ENCODE data around the gene NR0B2. TPM values are rescaled to one million over a fixed set of nuclear protein-coding genes. Genes with fewer than 3 reads are reported as not detected.

The NR0B2 gene
- total and polyA plus RNA-seq, 2 of the 13 experiments (the other 11 are each of a cell fraction or from before 2014, with no cell fraction given), result 72.5 to 133 TPM

- TF ChIP-seq, protein P1, sequence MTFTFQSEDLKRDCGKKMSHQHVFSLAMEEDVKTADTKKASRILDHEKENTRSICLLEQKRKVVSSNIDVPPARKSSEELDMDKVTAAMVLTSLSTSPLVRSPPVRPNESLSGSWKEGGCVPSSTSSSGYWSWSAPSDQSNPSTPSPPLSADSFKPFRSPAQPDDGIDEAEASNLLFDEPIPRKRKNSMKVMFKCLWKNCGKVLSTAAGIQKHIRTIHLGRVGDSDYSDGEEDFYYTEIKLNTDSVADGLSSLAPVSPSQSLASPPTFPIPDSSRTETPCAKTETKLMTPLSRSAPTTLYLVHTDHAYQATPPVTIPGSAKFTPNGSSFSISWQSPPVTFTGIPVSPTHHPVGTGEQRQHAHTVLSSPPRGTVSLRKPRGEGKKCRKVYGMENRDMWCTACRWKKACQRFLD (CRISPR knock-in tag; IDR thresholded peaks at IDR 0.05; ENCODE audit: borderline replicate concordance), result peak; percentile 79; the same call in 1 of the 2 replicates
- TF ChIP-seq ZFY (CRISPR knock-in tag; IDR thresholded peaks at IDR 0.05) (peak; percentile 96), WIZ (CRISPR knock-in tag; IDR thresholded peaks at IDR 0.05) (peak; percentile 15), ZSCAN29 (CRISPR knock-in tag; conservative IDR thresholded peaks at IDR 0.05) (no peak), ZNF550 (CRISPR knock-in tag; IDR thresholded peaks at IDR 0.05; ENCODE audit: borderline replicate concordance) (0 out of 2 replicates have a peak, but pooled peaks have one; percentile 19), ZNF121 (CRISPR knock-in tag; IDR thresholded peaks at IDR 0.05) (peak; percentile 65; the same call in 1 of the 2 replicates), TGIF2 (CRISPR knock-in tag; IDR thresholded peaks at IDR 0.05) (no peak), ZNF138 (CRISPR knock-in tag; IDR thresholded peaks at IDR 0.05; ENCODE audit: low read depth) (peak; percentile 90), YEATS2 (CRISPR knock-in tag; IDR thresholded peaks at IDR 0.05; ENCODE audit: borderline replicate concordance) (peak; percentile 84), ZNF10 (CRISPR knock-in tag; IDR thresholded peaks at IDR 0.05; ENCODE audit: borderline replicate concordance, low read depth) (no peak), ATAD3A (CRISPR knock-in tag; IDR thresholded peaks at IDR 0.05) (no peak), ZNF766 (CRISPR knock-in tag; IDR thresholded peaks at IDR 0.05; ENCODE audit: borderline replicate concordance) (0 out of 2 replicates have a peak, but pooled peaks have one; percentile 30), REPIN1 (CRISPR knock-in tag; IDR thresholded peaks at IDR 0.05; ENCODE audit: borderline replicate concordance, low read depth) (peak; percentile 94), SAP130 (CRISPR knock-in tag; IDR thresholded peaks at IDR 0.05; ENCODE audit: low read depth) (peak; percentile 94), RFXANK (CRISPR knock-in tag; IDR thresholded peaks at IDR 0.05) (no peak), ZBTB7A (CRISPR knock-in tag; IDR thresholded peaks at IDR 0.05) (peak; percentile 63; the same call in 1 of the 2 replicates), ZEB1 (IDR thresholded peaks at IDR 0.05; ENCODE audit: insufficient replicate concordance, low read depth) (peak; percentile 12)
- TF ChIP-seq, protein P2, sequence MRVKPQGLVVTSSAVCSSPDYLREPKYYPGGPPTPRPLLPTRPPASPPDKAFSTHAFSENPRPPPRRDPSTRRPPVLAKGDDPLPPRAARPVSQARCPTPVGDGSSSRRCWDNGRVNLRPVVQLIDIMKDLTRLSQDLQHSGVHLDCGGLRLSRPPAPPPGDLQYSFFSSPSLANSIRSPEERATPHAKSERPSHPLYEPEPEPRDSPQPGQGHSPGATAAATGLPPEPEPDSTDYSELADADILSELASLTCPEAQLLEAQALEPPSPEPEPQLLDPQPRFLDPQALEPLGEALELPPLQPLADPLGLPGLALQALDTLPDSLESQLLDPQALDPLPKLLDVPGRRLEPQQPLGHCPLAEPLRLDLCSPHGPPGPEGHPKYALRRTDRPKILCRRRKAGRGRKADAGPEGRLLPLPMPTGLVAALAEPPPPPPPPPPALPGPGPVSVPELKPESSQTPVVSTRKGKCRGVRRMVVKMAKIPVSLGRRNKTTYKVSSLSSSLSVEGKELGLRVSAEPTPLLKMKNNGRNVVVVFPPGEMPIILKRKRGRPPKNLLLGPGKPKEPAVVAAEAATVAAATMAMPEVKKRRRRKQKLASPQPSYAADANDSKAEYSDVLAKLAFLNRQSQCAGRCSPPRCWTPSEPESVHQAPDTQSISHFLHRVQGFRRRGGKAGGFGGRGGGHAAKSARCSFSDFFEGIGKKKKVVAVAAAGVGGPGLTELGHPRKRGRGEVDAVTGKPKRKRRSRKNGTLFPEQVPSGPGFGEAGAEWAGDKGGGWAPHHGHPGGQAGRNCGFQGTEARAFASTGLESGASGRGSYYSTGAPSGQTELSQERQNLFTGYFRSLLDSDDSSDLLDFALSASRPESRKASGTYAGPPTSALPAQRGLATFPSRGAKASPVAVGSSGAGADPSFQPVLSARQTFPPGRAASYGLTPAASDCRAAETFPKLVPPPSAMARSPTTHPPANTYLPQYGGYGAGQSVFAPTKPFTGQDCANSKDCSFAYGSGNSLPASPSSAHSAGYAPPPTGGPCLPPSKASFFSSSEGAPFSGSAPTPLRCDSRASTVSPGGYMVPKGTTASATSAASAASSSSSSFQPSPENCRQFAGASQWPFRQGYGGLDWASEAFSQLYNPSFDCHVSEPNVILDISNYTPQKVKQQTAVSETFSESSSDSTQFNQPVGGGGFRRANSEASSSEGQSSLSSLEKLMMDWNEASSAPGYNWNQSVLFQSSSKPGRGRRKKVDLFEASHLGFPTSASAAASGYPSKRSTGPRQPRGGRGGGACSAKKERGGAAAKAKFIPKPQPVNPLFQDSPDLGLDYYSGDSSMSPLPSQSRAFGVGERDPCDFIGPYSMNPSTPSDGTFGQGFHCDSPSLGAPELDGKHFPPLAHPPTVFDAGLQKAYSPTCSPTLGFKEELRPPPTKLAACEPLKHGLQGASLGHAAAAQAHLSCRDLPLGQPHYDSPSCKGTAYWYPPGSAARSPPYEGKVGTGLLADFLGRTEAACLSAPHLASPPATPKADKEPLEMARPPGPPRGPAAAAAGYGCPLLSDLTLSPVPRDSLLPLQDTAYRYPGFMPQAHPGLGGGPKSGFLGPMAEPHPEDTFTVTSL (CRISPR knock-in tag; IDR thresholded peaks at IDR 0.05; ENCODE audit: borderline replicate concordance), result no peak
- TF ChIP-seq, protein P3, sequence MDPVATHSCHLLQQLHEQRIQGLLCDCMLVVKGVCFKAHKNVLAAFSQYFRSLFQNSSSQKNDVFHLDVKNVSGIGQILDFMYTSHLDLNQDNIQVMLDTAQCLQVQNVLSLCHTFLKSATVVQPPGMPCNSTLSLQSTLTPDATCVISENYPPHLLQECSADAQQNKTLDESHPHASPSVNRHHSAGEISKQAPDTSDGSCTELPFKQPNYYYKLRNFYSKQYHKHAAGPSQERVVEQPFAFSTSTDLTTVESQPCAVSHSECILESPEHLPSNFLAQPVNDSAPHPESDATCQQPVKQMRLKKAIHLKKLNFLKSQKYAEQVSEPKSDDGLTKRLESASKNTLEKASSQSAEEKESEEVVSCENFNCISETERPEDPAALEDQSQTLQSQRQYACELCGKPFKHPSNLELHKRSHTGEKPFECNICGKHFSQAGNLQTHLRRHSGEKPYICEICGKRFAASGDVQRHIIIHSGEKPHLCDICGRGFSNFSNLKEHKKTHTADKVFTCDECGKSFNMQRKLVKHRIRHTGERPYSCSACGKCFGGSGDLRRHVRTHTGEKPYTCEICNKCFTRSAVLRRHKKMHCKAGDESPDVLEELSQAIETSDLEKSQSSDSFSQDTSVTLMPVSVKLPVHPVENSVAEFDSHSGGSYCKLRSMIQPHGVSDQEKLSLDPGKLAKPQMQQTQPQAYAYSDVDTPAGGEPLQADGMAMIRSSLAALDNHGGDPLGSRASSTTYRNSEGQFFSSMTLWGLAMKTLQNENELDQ (CRISPR knock-in tag; IDR thresholded peaks at IDR 0.05; ENCODE audit: borderline replicate concordance), result 0 out of 2 replicates have a peak, but pooled peaks have one; percentile 41
Measured at GRCh38 chr1:26889551-26890466, 24.0 kb downstream of the NR0B2 start, which contains the start of gene GPN2 (continued).

Data from HepG2 (cell line).